GM10266 (cell line): ENCODE data around the gene TEX36.
"Not testable (repeated sequence)": the region's sequence is repeated elsewhere in the genome, so short reads cannot be mapped to it uniquely, and the experiment has no call there.

ENCODE experiments used
- DNase-seq: peaks from one replicate; pipeline ENCODE4 v3.0.0; 2012; ENCODE audit errors: extremely low spot score
- TF ChIP-seq, protein P1 (sequence below): IDR thresholded peaks from 2 replicates; pipeline ENCODE4 v1.5.1; 2012; ENCODE audit warnings: mild to moderate bottlenecking, low read depth; ENCODE audit not compliant: control insufficient read depth, insufficient read depth; ENCODE audit errors: missing control alignments

Gene TEX36, protein sequence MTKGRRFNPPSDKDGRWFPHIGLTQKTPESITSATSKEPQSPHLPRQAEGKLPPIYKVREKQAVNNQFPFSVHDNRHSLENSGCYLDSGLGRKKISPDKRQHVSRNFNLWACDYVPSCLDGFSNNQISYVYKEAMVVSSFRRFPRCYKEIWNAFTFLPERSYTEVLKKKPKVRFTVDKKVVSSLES

DNA sequence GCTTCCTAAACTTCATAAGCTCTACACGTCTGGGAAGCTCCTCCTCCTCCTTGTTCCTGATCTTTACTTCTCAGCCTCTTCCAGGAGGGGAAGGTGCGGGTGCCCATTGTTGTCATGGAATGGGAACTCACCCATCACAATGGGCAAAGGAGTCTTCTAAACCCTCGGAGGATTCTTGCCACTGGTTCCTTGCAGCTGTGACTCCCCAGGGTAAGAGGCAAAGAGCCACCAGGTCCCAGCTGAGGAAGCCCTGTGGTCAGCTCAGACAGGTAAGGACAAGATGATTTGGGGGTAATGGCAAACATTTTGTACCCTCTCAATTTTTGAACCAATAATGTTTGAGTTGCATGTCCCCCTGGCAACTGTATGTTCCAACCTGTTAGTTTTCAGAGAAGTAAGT lies at the start of gene TEX36:
Gene TEX36, minus strand, starts transcription at position 101 of the 400 bp plus-strand sequence. CDS start 174 bp downstream, outside the sequence.
- TF ChIP-seq, protein P1, sequence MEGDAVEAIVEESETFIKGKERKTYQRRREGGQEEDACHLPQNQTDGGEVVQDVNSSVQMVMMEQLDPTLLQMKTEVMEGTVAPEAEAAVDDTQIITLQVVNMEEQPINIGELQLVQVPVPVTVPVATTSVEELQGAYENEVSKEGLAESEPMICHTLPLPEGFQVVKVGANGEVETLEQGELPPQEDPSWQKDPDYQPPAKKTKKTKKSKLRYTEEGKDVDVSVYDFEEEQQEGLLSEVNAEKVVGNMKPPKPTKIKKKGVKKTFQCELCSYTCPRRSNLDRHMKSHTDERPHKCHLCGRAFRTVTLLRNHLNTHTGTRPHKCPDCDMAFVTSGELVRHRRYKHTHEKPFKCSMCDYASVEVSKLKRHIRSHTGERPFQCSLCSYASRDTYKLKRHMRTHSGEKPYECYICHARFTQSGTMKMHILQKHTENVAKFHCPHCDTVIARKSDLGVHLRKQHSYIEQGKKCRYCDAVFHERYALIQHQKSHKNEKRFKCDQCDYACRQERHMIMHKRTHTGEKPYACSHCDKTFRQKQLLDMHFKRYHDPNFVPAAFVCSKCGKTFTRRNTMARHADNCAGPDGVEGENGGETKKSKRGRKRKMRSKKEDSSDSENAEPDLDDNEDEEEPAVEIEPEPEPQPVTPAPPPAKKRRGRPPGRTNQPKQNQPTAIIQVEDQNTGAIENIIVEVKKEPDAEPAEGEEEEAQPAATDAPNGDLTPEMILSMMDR: no peak
- DNase-seq: no peak

DNA sequence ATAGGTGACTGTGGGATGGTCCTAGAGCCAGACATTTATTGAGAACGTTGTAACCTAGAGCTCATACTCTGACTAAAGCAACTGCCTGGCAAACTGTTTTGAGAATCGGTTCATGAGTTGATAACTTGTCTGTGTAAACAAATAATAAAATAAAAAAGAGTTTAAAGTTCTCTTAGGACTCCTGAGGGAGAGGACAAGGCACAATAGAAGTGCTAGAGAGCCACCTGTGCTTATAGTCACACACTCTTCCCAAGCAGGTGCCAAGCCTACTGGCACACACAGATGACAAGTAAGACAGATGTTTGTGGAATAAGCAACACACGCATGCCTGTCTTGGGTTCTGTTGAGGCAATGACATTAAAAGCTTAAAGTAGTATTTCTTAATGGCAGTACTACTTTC lies 44.5 kb upstream of the TEX36 start:
- TF ChIP-seq, protein P1: no peak
- no peak for DNase-seq

DNA sequence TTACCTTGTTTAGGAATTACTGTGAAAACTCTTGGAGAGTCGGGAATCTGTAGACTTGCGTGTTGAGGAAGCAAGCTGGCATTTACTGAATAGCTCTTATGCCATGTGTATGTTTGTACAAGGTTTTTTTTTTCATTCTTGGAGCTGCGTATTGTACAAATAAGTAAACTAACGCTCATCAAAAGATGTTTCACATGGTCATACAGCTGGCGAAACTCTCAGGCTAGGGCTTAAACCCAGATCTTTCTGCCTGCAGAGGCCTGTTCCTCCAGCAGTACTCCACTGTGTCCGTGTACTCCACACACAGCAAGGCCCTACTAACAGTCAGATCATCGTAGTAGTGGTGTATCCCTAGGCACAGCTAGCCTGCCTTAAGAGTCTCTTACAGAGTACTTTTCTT lies 44.0 kb upstream of the TEX36 start:
- TF ChIP-seq, protein P1: no peak
- no peak for DNase-seq

DNA sequence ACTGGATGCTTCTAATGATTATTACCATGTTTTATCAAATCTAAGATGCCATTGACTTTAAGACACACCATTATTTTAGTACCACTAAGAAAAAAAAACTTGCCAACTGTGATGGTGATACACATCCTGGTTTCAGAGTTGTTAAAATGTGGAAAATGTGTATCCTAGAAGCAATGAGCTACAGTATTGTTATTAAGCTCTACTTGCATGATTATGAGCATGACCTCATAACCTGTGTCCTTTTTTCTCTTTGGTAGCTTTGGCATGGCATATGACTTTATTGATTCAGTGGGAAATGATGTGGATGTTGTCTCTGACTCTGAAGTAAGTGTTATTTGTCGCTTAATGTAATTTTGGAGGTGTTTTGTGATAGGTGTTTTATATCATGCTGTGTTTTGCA lies 39.8 kb upstream of the TEX36 start:
- TF ChIP-seq, protein P1: no peak
- no peak for DNase-seq

DNA sequence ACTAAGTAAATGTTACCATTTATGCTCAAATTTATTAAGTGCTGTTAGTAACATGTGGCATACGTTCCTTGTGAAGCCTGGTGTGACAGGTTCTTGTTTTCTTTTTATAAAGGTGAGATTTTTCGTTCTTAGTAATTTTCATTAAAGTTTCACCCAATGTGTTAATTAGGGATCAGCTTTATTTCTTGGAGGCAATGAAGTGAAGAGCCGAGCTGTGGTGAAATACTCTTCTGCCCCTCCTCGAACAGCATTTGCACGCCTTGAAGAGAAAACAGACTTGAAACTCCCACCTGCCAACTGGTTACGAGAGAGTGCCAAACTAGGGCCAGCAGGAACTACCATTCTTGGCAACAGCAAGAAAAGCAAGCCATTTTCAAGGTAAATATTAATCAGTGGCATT lies 38.1 kb upstream of the TEX36 start:
- no peak for DNase-seq
- TF ChIP-seq, protein P1: no peak

DNA sequence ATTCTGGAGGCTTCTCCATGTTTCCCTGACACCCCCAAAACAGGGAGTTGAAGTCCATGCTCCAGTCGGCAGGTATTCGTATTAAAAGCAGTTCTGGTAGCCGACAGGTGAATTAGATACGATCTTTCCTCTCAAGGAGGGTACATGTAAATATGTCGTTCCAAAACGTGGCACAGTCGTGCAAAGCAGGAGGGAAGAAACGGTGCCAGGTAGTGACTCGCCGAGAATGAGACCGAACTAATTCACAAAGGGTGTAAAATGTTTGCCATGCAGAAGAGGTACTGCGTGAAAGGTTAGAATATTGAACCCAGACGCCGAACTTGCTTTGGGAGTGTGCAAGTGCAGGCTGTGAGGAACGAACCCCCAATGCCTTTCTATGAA lies 37.0 kb upstream of the TEX36 start:
- TF ChIP-seq, protein P1: no peak
- no peak for DNase-seq

DNA sequence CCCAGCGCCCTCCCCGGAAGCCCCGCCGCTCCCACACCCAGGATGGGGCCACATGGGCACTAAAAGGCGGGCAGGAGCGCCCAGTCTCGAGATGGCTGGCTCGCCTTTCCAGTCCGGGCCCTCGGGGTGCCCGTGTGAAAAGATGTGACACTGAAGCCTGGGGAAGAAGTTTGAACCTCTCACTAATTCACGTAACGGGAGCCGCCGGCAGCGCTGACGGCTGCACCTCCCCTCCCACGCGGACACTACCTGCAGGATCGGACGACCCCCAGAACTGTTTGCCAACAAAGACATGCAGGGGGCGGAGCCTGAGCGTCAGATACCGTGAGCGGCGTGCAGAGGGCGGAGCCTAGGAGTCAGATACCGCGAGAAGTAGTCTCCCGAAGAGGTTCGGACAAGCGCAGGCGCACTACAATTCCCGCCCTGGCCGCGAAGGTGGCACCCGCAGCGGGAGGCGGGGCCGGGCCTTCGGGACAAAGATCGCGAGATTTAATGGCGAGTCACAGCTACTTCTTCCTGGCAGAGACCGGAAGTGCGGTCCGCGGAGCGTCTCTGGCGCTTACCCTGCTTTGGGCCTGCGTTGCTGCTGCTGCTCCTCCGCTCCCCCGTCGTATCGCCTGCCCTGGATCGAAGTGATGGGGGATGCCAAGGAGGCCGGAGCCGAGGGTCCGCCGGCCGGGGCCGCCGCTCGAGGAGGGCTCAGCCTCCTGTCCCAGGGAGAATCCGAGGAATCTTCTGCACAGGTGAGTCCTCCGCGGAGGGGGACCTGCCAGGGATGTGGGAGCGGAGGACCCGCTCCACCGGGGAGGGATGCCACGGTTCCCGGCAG lies 36.4 kb upstream of the TEX36 start, which contains the start of gene EDRF1:
Gene EDRF1, plus strand, starts transcription at position 537 of the 829 bp plus-strand sequence. Its CDS starts 99 bp downstream, at position 636.
- peak; percentile 93 for DNase-seq

DNA sequence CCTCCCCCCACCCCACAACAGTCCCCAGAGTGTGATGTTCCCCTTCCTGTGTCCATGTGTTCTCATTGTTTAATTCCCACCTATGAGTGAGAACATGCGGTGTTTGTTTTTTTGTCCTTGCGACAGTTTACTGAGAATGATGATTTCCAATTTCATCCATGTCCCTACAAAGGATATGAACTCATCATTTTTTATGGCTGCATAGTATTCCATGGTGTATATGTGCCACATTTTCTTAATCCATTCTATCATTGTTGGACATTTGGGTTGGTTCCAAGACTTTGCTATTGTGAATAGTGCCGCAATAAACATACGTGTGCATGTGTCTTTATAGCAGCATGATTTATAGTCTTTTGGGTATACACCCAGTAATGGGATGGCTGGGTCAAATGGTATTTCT lies 31.8 kb upstream of the TEX36 start:
- not testable (repeated sequence) for DNase-seq

More for the DNA sequence above, 36.4 kb upstream of the TEX36 start, which contains the start of gene EDRF1:
- TF ChIP-seq, protein P1: no peak
